HG02870 (cell line): ENCODE measurements around the gene CYP51A1.
"Not testable (repeated sequence)": the region's sequence is repeated elsewhere in the genome, so short reads cannot be mapped to it uniquely, and the experiment has no call there.

ENCODE experiments used
- ATAC-seq: cut with Tn5 transposase; IDR thresholded peaks from one replicate; pipeline ENCODE4 v1.9.1; 2021; ENCODE audit warnings: mild to moderate bottlenecking, moderate library complexity; ENCODE audit not compliant: unreplicated experiment

The CYP51A1 gene

DNA sequence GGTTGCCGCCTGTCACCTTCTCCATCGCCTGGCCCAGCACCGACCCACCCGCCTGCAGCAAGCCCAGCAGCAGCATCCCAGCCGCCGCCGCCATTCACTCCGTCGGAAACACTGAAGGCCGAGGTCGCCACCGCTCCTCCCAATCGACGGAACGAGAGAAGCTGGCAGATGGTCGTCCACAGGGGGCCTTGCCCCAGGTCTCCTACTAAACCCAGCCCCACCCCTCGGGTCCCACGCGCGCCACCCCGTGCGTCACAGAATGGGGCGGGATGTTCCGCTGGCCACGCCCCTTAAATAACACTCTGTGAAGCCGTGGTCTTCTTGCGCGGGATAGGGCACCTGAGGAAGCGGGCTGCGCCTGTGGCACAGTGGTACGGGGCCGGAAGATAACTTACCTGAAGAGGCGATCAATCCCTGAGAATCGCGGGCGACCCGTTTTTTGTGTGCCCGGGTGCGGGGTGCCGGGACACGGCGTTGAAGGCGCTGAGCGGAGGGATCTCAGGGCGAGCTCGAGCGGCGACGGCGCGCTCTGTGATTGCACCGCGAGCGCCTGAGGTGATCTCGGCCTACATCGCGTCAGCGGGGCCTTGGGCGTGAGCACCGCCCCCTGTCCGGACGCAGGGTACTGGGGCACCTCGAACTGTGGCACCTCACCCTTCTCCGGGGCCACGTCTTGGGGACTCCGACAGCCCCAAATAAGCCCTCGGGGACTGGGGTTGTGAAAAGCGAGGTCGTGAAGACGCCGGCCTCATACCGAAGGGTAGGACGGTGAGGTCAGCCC is at the start of gene CYP51A1:
Gene CYP51A1, minus strand, starts transcription at position 207 of the 781 bp plus-strand sequence. Its CDS starts 113 bp downstream, at position 94.
- peak; percentile 84 for ATAC-seq

DNA sequence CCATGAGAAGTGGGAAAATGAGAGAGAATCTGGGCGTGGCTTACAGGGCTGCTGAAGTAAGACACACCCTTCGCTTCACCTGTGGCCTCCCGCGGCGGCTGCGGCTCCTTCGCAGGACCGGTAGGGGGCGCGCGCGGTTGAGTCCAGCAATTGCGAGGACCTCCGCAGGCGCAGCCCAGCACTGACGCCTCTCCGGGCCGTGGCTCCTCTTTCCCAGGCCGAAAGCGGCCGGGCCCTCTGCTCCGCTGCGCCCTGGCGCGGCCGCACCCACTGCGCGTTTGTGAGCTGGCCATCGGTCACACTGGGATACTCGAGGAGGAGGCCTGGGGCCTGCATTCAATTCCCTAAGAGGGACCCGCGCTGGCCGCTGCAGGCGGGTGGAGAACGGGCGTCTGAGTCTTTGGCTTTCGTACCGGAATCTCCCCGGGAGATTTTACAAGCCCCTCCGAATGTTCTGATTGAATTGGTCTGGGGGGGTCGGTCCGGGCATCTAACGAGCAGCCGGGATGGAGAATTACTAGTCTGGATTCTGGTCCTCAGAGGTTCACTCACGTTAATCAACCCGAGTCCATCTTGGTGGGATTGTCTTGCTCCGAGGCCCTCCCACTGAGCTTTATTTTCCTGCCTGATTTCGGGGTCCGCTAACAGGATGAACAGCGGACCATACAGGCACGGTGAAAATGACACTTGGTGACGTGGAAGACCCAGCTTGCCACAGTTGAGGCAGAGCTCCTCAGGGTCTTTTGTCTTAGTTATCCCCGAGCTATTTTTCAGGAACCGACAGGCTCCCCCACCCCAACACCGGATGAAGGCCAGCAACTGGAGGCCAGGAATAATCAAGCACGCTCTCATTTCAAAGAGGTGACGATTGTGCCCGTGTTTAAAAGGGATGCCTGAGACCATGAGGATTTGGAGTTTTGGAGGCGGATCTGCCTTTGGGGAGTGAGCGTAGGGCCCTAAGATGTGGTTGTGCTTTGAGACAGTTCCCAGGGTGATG is 44.9 kb upstream of the CYP51A1 start, which contains the start of gene LRRD1:
Gene LRRD1, minus strand, starts transcription at position 215 of the 997 bp plus-strand sequence. CDS start 13,940 bp downstream, outside the sequence.
- peak; percentile 99 for ATAC-seq

DNA sequence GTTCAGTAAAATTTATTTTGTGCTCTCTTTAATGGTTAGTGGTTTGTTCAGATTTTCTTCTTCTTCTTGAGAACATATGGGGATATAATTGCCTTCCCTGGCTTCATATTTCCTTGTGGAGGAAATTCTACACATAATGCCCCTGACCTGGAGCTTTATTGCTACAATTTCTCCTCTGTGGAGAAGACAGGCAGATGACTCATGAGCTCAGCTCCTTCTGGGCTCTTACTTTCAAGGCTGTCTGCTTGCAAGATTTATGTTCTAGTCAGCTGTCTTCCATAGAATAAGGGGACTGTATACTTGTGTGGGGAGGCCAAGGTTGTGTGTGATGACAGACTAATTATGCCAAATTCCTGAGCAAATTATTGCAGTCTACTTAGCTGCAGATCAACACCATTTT is 43.1 kb upstream of the CYP51A1 start:
- ATAC-seq: no peak

DNA sequence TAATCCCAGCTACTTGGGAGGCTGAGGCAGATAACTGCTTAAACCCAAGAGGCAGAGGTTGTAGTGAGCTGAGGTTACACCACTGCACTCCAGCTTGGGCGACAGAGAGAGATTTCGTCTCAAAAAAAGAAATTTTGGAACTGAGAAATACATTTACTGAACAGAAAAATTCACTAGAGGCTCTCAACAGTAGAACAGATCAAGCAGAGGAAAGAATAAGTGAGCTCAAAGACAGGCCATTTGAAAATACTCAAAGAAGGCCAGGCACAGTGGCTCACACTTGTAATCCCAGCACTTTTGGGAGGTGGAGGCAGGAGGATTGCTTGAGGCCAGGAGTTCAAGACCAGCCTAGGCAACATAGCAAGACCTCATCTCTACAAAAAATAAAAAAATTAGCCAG is 35.3 kb upstream of the CYP51A1 start:
- not testable (repeated sequence) for ATAC-seq

DNA sequence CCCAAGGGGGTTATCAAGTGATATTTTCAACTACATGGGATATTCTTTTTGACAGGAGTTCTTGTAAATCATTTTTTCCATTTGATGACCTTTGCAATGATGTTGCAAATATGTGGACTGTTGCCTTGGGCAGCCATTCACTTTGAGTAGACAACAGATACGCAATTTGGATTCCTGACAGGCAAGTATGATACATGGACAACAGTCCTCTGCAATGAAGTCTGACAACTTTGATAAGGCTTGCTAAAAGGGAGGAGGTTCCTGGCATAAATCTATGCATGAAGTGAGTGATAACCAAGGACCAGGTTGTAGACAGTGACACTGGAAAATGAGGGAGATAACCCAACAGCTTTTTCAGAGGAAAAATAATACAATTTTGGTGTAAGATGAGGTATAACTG is 27.0 kb upstream of the CYP51A1 start:
- ATAC-seq: no peak

DNA sequence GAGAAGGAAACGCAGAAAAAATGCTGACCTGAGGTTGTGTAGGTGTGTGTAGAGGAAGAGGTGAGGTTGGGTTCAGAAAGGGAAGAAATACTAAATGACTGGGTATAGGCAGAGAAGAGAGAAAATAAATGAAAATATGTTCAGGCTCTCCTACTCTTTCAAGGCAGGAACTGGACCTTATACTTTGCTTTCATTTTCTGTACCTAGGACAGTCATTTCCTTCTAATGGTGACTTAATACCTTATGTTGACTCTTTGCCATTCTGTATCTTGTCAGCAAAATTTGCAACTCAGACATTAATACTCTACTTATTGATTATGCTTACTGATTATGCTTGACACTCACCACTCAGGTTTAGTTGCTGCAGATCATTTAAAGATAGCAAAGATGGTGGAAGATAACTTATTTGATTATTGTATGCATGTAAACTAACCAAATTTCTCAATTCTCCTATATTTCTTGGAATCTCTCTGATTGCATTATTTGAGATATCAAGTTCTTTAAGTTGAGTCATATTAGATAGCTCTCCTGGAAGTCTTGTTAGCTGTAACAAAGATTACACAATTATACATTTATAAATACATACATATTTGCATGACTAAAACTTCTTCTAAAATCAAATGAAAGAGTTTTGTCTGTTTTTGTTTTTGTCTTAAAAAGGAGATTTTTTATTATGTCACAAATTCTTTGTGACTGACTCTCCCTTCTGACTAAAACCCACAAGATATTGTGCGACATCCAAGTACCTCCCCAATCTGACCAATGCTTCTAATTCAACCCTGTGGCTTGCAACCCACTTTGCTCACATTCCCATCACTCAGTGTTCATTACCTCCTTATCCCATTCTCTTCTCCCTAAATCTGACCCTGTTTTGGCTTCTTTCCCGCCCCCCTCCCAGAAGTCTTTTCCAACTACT is 24.6 kb upstream of the CYP51A1 start:
- peak; percentile 80 for ATAC-seq

DNA sequence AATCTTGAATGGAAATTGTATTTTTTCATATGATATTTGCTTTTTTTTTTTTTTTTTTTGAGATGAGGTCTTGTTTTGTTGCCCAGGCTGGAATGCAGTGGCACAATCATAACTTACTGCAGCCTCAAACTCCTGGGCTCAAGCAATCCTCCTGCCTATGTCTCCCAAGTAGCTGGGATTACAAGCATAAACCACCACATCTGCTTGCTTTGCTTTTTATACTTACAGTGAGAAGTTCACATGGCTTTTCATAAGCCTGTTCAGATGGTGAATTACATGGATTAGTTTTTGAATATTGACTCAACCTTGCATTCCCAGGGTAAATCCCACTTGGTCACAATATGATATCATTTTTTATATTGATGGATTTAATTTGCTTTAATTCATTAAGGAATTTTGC is 22.7 kb upstream of the CYP51A1 start:
- no peak for ATAC-seq

DNA sequence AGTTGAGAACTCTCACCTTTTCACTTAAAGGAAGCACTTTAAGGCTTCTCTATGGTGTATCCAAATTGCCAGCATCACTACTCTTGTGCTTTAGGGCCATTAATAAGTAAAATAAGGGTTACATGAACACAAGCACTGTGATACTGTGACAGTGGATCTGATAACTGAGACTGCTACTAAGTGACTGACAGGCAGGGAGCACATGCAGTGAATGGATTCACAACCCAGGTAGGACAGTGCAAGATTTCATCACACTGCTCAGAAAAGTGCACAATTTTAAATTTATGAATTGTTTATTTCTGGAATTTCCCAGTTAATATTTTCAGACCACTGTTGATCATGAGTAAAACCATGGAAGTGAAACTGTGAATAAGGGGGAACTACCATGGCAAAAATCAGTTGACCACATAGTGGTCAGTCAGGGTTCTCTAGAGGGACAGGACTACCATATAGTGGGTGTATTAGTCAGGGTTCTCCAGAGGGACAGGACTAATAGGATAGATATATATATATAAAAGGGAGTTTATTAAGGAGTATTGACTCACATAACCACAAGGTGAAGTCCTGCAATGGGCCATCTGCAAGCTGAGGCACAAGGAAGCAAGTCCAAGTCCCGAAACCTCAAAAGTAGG is 20.9 kb upstream of the CYP51A1 start:
- no peak for ATAC-seq

DNA sequence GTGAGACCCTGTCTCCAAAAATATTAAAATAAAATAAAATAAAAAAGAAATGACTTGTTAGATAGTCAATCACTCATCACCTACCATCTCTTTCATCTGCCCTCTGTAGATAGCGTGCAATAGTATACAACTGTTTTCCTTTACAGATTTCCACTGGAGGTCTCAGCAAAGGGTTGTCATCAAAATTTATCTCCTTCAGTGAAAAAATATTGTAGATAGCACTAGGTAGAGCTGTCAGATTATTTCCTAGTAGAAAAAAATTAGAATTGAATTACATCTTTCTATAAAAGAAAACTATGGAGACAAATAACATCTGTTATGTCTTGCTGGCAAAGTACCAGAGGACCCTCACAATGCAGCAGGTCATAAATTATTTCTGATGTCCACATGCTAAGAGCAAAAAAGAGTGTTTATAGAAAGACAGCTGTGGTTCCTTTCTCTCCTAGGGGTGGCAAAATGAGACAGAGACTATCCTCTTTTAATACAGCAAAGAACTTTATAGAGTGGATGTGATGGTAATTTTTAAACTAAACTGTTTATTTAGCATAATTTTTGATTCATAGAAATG is 16.3 kb upstream of the CYP51A1 start:
- no peak for ATAC-seq

DNA sequence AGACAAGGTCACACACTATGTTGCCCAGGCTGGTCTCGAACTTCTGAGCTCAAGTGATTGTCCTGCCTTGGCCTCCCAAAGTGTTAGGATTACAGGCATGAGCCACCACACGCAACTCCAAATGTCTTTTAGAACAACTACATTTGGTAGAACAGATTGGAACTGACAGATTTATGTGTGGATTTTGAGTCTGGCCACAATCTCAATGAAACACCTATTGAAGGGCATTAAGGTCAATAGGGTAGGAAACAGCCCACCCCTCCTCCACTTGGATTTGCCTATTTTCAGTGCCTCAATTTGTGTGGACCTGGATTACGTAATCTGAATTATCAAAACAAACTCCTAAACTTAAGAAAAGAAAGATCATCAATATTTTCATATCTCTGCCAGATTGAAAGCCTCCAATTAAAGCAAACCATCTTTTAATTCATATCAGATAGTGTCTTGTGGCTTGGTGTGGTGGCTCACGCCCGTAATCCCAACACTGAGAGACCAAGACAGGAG is 15.5 kb upstream of the CYP51A1 start:
- no peak for ATAC-seq

DNA sequence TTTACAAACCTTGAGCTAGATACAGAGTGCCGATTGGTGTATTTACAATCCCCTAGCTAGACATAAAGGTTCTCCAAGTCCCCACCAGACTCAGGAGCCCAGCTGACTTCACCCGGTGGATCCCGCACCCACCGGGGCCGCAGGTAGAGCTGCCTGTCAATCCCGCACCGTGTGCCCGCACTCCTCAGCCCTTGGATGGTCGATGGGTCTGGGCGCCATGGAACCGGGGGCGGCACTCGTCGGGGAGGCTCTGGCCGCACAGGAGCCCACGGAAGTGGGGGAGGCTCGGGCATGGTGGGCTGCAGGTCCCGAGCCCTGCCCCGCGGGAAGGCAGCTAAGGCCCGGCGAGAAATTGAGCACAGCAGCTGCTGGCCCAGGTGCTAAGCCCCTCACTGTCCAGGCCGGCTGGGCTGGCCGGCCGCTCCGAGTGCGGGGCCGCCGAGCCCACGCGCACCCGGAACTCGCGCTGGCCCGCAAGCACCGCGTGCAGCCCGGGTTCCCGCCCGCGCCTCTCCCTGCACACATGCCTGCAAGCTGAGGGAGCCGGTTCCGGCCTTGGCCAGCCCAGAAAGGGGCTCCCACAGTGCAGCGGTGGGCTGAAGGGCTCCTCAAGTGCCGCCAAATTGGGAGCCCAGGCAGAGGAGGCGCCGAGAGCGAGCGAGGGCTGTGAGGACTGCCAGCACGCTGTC is 9.1 kb upstream of the CYP51A1 start:
- ATAC-seq: not testable (repeated sequence)

DNA sequence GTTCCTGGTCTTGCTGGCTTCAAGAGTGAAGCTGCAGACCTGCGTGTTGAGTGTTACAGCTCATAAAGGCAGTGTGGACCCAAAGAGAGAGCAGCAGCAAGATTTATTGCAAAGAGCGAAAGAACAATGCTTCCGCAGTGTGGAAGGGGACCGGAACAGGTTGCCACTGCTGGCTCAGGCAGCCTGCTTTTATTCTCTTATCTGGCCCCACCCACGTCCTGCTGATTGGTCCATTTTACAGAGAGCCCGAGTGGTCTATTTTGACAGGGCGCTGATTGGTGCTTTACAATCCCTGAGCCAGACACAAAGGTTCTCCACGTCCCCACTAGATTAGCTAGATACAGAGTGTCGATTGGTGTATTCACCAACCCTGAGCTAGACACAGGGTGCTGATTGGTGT is 8.5 kb upstream of the CYP51A1 start:
- not testable (repeated sequence) for ATAC-seq

DNA sequence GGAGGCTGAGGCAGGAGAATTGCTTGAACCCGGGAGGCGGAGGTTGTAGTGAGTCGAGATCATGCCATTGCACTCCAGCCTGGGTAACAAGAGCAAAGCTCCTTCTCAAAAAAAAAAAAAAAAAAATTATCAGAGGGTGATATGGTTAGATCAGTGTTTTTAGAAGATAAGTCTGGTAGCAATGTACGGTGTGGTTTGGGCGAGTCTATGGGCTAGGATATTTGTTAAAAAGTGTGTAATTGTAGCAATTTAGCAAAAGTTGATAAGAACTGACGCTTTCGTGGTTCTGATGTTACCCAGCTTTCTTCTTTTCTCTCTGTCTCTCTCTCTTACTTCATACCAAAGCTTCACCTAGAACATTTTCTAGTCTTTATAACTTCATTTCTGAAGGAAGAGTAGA is 6.9 kb upstream of the CYP51A1 start:
- no peak for ATAC-seq

DNA sequence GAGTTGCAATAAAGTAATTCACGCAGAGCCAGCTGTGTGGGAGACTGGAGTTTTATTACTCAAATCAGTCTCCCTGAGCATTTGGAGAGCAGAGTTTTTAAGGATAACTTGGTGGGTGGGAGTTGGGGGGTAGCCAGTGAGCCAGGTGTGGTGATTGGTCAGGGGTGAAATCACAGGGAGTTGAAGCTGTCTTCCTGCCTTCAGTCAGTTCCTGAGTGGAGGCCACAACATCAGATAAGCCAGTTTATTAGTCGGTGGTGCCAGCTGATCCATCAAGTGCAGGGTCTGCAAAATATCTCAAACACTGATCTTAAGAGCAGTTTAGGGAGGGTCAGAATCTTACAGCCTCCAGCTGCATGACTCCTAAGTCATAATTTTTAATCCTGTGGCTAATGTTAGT is 3.3 kb upstream of the CYP51A1 start:
- ATAC-seq: no peak

DNA sequence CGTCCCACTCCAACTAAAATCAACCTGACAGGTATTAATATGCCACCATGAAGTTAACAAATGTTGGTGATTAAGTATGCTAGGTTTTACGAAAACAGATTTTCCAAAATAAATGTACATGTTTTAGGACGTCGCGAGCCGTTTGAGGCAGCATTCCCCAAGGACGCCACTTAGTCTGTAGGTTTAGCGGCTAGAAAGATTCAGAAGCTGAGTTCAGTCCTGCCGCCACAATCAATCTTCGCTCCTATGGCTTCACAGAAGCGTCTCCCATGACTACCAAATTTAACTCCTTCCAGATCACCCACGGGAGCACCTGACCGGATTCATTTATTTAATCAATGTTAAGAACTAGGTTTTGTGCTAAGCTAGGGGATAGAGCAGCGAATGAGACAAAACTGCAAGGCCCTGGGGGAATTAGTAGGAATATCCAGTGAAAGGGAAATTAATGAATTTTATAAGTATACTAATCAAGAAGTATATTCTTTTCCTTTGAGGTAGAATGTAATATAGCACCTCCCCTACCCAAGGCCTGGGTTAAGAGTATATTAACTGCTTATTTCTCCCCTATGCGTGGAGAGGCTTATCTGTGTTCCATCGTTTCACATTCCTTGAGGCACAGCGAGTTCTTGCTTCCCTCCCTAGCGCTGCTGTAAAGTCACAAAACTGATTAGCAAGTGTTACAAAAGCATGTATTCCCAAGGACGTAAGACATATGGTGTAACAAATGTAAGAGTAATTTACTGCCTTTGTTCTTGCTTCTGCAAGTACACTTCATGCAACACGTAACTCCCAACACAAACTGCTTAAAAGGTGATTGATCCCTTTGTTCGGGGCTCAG is 994 bp upstream of the CYP51A1 start:
- ATAC-seq: peak; percentile 3

DNA sequence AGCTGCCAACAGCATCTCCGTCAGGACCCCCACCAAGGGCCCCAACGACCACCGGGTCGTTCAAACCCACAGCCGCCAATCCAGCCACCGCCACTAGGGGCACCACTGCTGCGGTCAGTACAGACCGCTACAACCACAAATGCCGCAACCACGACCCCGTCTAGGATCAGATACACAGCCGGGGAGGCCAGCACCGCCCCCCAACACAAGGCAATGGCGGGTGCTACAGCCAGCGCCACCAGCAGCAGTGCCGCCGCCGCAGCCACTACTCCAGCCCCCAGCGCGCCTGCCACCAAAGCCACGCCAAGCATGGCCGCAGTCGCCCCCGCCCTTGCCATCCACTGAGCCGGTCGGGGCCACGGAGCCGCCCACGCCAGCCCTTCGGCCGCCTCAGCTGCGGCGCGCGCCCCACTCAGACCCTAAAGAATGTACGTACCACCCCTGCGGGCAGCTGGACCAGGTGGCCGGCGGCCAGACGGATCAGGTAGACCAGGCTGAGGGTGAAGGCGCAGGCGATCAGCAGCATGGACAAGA is 473 bp downstream of the CYP51A1 start:
- peak; percentile 21 for ATAC-seq

DNA sequence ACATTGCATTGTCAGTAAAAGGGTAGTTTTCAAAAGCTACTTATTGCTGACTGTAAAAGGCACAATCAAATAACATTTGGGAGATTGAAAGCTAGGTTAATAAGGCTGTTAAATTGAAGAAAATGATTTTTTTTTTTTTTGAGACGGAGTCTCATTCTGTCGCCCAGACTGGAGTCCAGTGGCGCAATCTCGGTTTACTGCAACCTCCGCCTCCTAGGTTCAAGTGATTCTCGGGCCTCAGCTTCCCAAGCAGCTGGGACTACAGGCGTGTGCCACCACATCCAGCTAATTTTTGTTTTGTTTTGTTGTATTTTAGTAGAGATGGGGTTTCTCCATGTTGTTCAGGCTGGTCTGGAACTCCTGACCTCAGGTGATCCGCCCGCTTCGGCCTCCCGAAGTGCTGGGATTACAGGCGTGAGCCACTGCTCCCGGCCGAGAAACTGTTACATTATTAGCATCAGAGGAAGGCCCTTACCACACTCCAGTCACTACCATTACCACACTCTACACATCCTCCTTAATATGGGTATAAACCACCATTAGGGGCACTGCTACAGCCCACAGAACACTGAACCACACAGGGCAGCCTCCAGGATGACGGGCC is 1.0 kb downstream of the CYP51A1 start:
- ATAC-seq: peak; percentile 15
